Activated B cell treated with CpG ODN at 0.5 μM for 24 hours (primary cell): Measurements from ENCODE around the gene NOX5. TPM values are rescaled to one million over a fixed set of nuclear protein-coding genes. Genes with fewer than 3 reads are reported as not detected.

ENCODE experiments used
- ATAC-seq: fragments of 200-7000 bp; cut with Tn5 transposase; one replicate; pipeline ENCODE4 v1.10.0; 2021; ENCODE audit warnings: low read depth, mild to moderate bottlenecking, moderate library complexity
- CTCF ChIA-PET: fragments of 350-600 bp; sonication (Branson Sonifier 250); formaldehyde crosslinking; loops from one replicate; lab custom pipeline; 2021; ENCODE audit warnings: antibody characterized with exemption; lab: Charles Lee
- POLR2A ChIA-PET: fragments of 350-600 bp; sonication (Branson Sonifier 250); formaldehyde crosslinking; loops from one replicate; lab custom pipeline; 2021; ENCODE audit warnings: antibody characterized with exemption; lab: Charles Lee
- DNase-seq: peaks from one replicate; pipeline ENCODE4 v3.0.0; 2022
- H3K27ac Mint-ChIP-seq: one replicate; pipeline ENCODE4 v1.8.0; 2020; ENCODE audit warnings: mixed read lengths
- H3K27me3 Mint-ChIP-seq: one replicate; pipeline ENCODE4 v1.8.0; 2021; ENCODE audit warnings: mixed read lengths
- H3K36me3 Mint-ChIP-seq: one replicate; pipeline ENCODE4 v1.8.0; 2021; ENCODE audit warnings: low read depth, mixed read lengths
- H3K4me1 Mint-ChIP-seq: one replicate; pipeline ENCODE4 v1.8.0; 2021; ENCODE audit warnings: mixed read lengths
- H3K4me3 Mint-ChIP-seq: one replicate; pipeline ENCODE4 v1.8.0; 2020; ENCODE audit warnings: mild to moderate bottlenecking, mixed read lengths
- H3K9me3 Mint-ChIP-seq: one replicate; pipeline ENCODE4 v1.8.0; 2020; ENCODE audit warnings: mixed read lengths
- intact Hi-C: fragments of 100-400 bp; cut with micrococcal nuclease; formaldehyde crosslinking; loops from one replicate; pipeline ENCODE4 v1.15.1; 2024
- total RNA-seq: library from RNA; stranded (reverse); gene quantifications from 2 replicates; pipeline ENCODE4 v1.2.3, GENCODE V29; 2022
- TF ChIP-seq, protein P1 (sequence below): fragments of 200-600 bp; IDR thresholded peaks from one replicate; pipeline ENCODE4 v1.8.0; 2022; ENCODE audit warnings: antibody characterized with exemption, mild to moderate bottlenecking

Gene NOX5
- total RNA-seq, 1 donor from 2014 or later: 0.09 TPM

DNA sequence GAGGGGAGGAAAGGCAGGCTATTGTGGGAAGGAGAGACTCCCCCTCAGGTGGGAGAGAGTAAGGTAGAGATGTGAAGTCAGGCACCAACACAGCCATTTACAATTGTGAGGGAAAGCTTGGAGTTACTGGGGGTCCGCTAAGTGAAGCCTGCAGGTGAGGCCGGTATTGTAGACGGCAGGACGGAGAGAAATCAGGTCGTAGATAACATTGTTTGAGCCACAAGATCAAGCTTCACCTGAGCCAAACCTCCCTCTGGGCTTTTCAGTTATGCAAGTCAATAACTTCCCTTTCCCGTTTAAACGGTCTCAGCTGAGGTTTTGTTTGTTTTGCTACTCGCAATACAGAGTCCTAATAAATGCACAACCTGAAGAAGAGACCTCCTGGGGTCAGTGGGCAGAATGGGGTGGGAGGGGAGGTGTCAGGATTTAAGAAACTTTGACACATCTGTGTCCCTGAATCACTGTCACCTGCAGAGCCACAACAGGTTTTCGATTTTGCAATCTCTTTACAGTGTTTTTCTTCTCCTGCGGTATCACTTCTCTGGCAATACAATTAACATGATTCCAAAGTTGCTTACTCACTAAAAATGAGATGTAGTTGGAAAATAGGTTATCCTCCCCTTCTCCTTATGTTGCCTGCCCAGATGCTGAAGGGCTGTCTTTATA is 73.9 kb downstream of the NOX5 start:
- CTCF ChIA-PET: no interaction called here
- POLR2A ChIA-PET: no interaction called here
- peaks cover 26% of the 10 kb centered on the region for H3K27me3 Mint-ChIP-seq
- intact Hi-C loops: no loop called here
- H3K9me3 Mint-ChIP-seq: no peaks in the 10 kb centered on the region
- H3K27ac Mint-ChIP-seq: no peak overlapping the region
- H3K4me1 Mint-ChIP-seq: no peaks in the 10 kb centered on the region
- ATAC-seq: no peak
- TF ChIP-seq, protein P1, sequence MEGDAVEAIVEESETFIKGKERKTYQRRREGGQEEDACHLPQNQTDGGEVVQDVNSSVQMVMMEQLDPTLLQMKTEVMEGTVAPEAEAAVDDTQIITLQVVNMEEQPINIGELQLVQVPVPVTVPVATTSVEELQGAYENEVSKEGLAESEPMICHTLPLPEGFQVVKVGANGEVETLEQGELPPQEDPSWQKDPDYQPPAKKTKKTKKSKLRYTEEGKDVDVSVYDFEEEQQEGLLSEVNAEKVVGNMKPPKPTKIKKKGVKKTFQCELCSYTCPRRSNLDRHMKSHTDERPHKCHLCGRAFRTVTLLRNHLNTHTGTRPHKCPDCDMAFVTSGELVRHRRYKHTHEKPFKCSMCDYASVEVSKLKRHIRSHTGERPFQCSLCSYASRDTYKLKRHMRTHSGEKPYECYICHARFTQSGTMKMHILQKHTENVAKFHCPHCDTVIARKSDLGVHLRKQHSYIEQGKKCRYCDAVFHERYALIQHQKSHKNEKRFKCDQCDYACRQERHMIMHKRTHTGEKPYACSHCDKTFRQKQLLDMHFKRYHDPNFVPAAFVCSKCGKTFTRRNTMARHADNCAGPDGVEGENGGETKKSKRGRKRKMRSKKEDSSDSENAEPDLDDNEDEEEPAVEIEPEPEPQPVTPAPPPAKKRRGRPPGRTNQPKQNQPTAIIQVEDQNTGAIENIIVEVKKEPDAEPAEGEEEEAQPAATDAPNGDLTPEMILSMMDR: no peak
- H3K4me3 Mint-ChIP-seq: no peak overlapping the region
- no peaks in the 10 kb centered on the region for H3K36me3 Mint-ChIP-seq
- DNase-seq: no peak

GRCh38 chr15:69089258-69089657 is 74.8 kb downstream of the NOX5 start:
- peaks cover 28% of the 10 kb centered on the region for H3K27me3 Mint-ChIP-seq
- TF ChIP-seq, protein P1: no peak
- CTCF ChIA-PET: interaction anchor here (0.7 kb wide), 1 partner anchor 227 kb away, joined by 3 read pairs; no protein-coding TSS in a partner anchor
- H3K9me3 Mint-ChIP-seq: no peaks in the 10 kb centered on the region
- no peaks in the 10 kb centered on the region for H3K4me1 Mint-ChIP-seq
- intact Hi-C loops: no loop called here
- DNase-seq: no peak
- no peaks in the 10 kb centered on the region for H3K36me3 Mint-ChIP-seq
- no peak overlapping the region for H3K4me3 Mint-ChIP-seq
- POLR2A ChIA-PET: no interaction called here
- no peak overlapping the region for H3K27ac Mint-ChIP-seq
- ATAC-seq: no peak

GRCh38 chr15:69090197-69090948 is 75.9 kb downstream of the NOX5 start:
- Mint-ChIP-seq H3K27me3 (peaks cover 28% of the 10 kb centered on the region), H3K27ac (no peak overlapping the region), H3K36me3 (no peaks in the 10 kb centered on the region), H3K4me1 (no peaks in the 10 kb centered on the region), H3K9me3 (no peaks in the 10 kb centered on the region), H3K4me3 (no peak overlapping the region)
- TF ChIP-seq, protein P1: no peak
- intact Hi-C loops: no loop called here
- POLR2A ChIA-PET: no interaction called here
- CTCF ChIA-PET: no interaction called here
- DNase-seq (no peak), ATAC-seq (no peak)

- ATAC-seq (no peak), DNase-seq (no peak)
- no peak overlapping the region for H3K27ac Mint-ChIP-seq
- TF ChIP-seq, protein P1: no peak
- H3K4me3 Mint-ChIP-seq: no peak overlapping the region
- H3K27me3 Mint-ChIP-seq: peaks cover 27% of the 10 kb centered on the region
- ChIA-PET POLR2A (no interaction called here), CTCF (no interaction called here)
- no peaks in the 10 kb centered on the region for H3K4me1 Mint-ChIP-seq
- intact Hi-C loops: no loop called here
- no peaks in the 10 kb centered on the region for H3K9me3 Mint-ChIP-seq
- H3K36me3 Mint-ChIP-seq: no peaks in the 10 kb centered on the region
Measured at GRCh38 chr15:69091654-69092053, 77.2 kb downstream of the NOX5 start.

GRCh38 chr15:69092159-69092558 is 77.7 kb downstream of the NOX5 start:
- Mint-ChIP-seq H3K9me3 (no peaks in the 10 kb centered on the region), H3K36me3 (no peaks in the 10 kb centered on the region), H3K4me3 (no peak overlapping the region), H3K27ac (no peak overlapping the region), H3K4me1 (no peaks in the 10 kb centered on the region), H3K27me3 (peaks cover 25% of the 10 kb centered on the region)
- ATAC-seq (no peak), DNase-seq (no peak)
- ChIA-PET CTCF (no interaction called here), POLR2A (no interaction called here)
- TF ChIP-seq, protein P1: no peak
- intact Hi-C loops: no loop called here
